Measurements from ENCODE around the gene GVQW3.

DNA sequence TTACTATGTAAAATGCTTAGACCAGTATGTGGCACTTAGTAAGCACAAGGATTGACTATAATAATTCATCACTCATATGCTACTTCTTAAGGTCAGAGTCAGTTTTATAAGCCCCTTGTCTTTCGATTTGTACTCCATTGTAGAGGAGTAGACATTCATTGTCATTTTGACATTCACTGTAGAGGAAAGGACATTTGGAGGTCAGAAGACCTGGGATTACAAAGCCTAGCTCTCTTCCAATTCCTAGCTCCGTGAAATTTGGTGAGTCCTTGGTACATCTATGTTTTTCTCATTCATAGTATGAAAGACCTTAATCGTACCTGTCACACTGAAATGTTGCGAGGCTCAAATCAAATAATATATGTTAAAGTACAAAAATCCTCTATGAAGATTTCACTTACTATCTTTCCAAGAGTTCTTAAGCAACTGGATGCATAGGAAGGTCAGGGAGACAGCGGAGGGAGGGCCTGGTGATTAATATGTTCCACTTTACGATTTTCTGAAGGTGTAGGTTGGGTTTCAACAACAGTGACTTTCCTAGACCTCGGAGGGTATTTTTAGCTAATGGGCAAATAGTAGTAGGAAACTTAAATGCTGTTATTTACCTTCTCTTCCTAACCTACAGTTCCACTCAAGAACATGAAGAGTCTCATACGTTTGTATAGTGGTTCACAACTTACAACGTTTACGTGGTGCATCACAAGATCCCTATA is 62.3 kb downstream of the GVQW3 start:
- TF ChIP-seq, protein P1, sequence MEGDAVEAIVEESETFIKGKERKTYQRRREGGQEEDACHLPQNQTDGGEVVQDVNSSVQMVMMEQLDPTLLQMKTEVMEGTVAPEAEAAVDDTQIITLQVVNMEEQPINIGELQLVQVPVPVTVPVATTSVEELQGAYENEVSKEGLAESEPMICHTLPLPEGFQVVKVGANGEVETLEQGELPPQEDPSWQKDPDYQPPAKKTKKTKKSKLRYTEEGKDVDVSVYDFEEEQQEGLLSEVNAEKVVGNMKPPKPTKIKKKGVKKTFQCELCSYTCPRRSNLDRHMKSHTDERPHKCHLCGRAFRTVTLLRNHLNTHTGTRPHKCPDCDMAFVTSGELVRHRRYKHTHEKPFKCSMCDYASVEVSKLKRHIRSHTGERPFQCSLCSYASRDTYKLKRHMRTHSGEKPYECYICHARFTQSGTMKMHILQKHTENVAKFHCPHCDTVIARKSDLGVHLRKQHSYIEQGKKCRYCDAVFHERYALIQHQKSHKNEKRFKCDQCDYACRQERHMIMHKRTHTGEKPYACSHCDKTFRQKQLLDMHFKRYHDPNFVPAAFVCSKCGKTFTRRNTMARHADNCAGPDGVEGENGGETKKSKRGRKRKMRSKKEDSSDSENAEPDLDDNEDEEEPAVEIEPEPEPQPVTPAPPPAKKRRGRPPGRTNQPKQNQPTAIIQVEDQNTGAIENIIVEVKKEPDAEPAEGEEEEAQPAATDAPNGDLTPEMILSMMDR (IDR thresholded peaks at IDR 0.05) = no peak
- TF ChIP-seq POLR2AphosphoS5 (IDR thresholded peaks at IDR 0.05) (no peak), POLR2A (IDR thresholded peaks at IDR 0.05) (no peak)
